Activated naive CD8-positive, alpha-beta T cell treated with anti-CD3 and anti-CD28 coated beads, Interleukin-2, amount 10 ng/mL, durations not matched to agents 7 days and 5 days (primary cell): Measurements from ENCODE around the gene FTSJ3. TPM values are rescaled to one million over a fixed set of nuclear protein-coding genes. Genes with fewer than 3 reads are reported as not detected.

Experiments
- ATAC-seq: fragments of 150-1000 bp; cut with Tn5 transposase; one replicate; pipeline ENCODE4 v1.10.0; 2021; ENCODE audit warnings: low read depth, moderate library complexity
- POLR2A ChIA-PET: fragments of 350-600 bp; sonication (Branson Sonifier 250); formaldehyde crosslinking; loops from one replicate; lab custom pipeline; 2021; ENCODE audit warnings: antibody characterized with exemption; lab: Charles Lee
- DNase-seq: peaks from one replicate; pipeline ENCODE4 v3.0.0; 2021
- H3K27ac Mint-ChIP-seq: one replicate; pipeline ENCODE4 v1.8.0; 2022; ENCODE audit warnings: mild to moderate bottlenecking, mixed read lengths
- H3K27me3 Mint-ChIP-seq: one replicate; pipeline ENCODE4 v1.8.0; 2022; ENCODE audit warnings: mild to moderate bottlenecking, moderate library complexity, mixed read lengths
- H3K36me3 Mint-ChIP-seq: one replicate; pipeline ENCODE4 v1.8.0; 2021; ENCODE audit warnings: mild to moderate bottlenecking, mixed read lengths
- H3K4me1 Mint-ChIP-seq: one replicate; pipeline ENCODE4 v1.8.0; 2021; ENCODE audit warnings: mixed read lengths
- H3K4me3 Mint-ChIP-seq: one replicate; pipeline ENCODE4 v1.8.0; 2022; ENCODE audit warnings: mild to moderate bottlenecking, moderate library complexity, mixed read lengths
- H3K9me3 Mint-ChIP-seq: one replicate; pipeline ENCODE4 v1.8.0; 2021; ENCODE audit warnings: mixed read lengths
- total RNA-seq, 2 experiments: library from RNA; stranded (reverse); gene quantifications; one replicate each; pipeline ENCODE4 v1.2.3, GENCODE V29; 2021

FTSJ3 gene
- total RNA-seq, 2 experiments from 2014 or later: 56.7 to 58.6 TPM

DNA sequence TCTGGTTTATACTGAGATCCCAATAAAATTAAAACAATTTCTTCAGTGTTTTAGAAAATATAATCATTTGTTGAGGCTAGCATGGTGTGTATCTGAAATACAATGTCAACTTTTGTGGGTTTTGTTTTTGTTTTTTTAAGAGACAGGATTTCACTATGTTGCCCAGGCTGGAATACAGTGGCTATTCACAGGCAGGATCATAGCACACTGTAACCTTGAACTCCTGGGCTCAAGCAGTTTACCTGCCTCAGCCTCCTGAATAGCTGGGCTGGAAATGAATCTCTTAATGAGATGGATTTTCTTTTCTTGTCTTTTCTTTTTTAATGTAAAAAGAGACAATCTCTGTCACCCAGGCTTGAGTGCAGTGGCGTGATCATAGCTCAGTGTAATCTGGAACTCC, 41.3 kb downstream of the FTSJ3 start:
- Mint-ChIP-seq H3K4me1 (peaks cover 19% of the 10 kb centered on the region), H3K27ac (no peak overlapping the region), H3K27me3 (no peaks in the 10 kb centered on the region), H3K36me3 (peaks cover 18% of the 10 kb centered on the region), H3K9me3 (no peaks in the 10 kb centered on the region), H3K4me3 (no peak overlapping the region)
- no peak for DNase-seq
- POLR2A ChIA-PET: interaction anchor here (1.4 kb wide), 1 partner anchor 12 kb away, joined by 5 read pairs; the partner anchor contains the start of genes CCDC47 and DDX42
- ATAC-seq: no peak

DNA sequence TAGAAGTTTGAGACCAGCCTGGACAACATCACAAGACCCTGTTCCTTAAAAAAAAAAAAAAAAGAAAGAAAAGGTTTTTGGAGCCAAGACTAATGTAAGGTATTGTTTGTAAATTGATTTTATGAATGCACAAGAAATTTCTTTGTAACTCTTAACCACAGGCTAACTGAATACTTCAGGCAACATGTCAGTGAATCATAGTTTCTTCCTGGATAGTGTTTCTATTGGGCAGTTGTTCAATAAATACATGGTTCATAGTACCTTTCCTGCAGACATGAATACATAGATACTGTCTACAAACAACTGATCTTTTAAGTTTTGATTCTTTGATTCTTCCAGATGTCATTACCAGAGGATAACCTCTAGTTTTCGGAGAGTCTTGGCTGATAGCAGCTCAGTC, 41.9 kb downstream of the FTSJ3 start:
- H3K27ac Mint-ChIP-seq: no peak overlapping the region

DNA sequence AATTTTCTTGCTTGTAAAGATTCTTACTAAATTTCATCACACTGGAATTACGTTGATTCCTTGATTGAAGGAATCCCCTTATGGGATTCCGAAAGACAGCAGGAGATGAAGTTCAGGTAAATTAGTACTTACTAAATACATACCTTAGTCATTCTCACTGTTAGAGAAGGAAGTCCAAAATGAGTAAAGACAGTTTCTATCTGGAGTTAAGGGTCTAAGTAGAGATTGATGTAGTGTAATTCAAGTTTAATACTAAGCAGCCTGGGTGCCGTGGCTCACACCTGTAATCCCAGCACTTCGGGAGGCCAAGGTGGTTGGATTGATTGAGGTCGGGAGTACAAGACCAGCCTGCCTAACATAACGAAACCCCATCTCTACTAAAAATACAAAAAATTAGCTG, 43.9 kb downstream of the FTSJ3 start:
- H3K27ac Mint-ChIP-seq: no peak overlapping the region
- H3K36me3 Mint-ChIP-seq: peaks cover 23% of the 10 kb centered on the region
- no peaks in the 10 kb centered on the region for H3K9me3 Mint-ChIP-seq
- no peak overlapping the region for H3K4me3 Mint-ChIP-seq
- POLR2A ChIA-PET: interaction anchor here (1.2 to 3.1 kb wide), 2 partner anchors 8 to 10 kb away, joined by 3 to 18 read pairs; partner anchors contain the start of genes CCDC47 and DDX42
- H3K4me1 Mint-ChIP-seq: peaks cover 31% of the 10 kb centered on the region
- DNase-seq (no peak), ATAC-seq (no peak)
- no peaks in the 10 kb centered on the region for H3K27me3 Mint-ChIP-seq

More for the DNA sequence above, 41.9 kb downstream of the FTSJ3 start:
- no peaks in the 10 kb centered on the region for H3K9me3 Mint-ChIP-seq
- ATAC-seq (no peak), DNase-seq (no peak)
- peaks cover 18% of the 10 kb centered on the region for H3K36me3 Mint-ChIP-seq
- no peak overlapping the region for H3K4me3 Mint-ChIP-seq
- POLR2A ChIA-PET: interaction anchor here (1.4 kb wide), 1 partner anchor 12 kb away, joined by 5 read pairs; the partner anchor contains the start of genes CCDC47 and DDX42
- H3K4me1 Mint-ChIP-seq: peaks cover 20% of the 10 kb centered on the region
- H3K27me3 Mint-ChIP-seq: no peaks in the 10 kb centered on the region

DNA sequence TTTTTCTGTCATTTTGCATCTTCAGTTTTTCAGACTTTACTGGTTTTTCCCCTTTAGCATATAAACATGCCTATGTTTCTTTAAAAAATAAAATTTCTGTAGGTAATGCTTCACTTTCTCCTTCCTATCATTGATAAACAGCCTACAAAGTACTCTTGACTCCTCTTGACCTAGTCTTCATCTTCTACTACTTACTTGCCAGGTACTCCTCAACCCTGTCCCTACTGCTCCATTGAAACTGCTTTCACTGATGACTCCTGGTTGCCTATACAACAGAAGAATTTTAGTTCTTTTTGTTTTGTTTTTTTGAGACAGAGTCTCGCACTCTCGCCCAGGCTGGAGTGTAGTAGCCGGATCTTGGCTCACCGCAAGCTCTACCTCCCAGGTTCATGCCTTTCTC, 46.5 kb downstream of the FTSJ3 start:
- POLR2A ChIA-PET: no interaction called here
- DNase-seq: no peak
- no peak overlapping the region for H3K4me3 Mint-ChIP-seq
- H3K27me3 Mint-ChIP-seq: no peaks in the 10 kb centered on the region
- H3K36me3 Mint-ChIP-seq: peaks cover 24% of the 10 kb centered on the region
- H3K9me3 Mint-ChIP-seq: no peaks in the 10 kb centered on the region
- no peak overlapping the region for H3K27ac Mint-ChIP-seq
- no peak for ATAC-seq
- H3K4me1 Mint-ChIP-seq: peaks cover 45% of the 10 kb centered on the region

DNA sequence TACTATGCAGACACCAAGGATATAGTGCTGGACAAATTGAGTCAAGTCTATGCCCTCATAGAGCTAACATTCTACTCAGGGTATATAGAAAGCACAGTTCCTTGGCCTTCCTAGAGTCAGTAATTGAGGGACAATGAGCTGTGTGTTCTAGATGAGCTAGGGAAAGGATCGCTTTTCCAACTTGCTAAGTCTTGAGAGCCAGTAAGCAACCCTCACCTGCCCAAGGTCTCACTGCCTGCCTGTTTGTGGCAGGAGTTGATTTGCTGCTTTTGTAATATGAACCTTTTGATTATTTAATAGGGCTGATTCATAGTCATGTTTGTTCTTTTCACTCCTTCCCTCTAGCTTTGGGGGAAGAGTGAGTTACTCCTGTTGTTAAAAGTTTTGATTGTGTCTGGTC, 47.0 kb downstream of the FTSJ3 start:
- no peak for ATAC-seq
- POLR2A ChIA-PET: no interaction called here
- Mint-ChIP-seq H3K36me3 (peaks cover 22% of the 10 kb centered on the region), H3K9me3 (no peaks in the 10 kb centered on the region), H3K4me3 (no peak overlapping the region), H3K27ac (no peak overlapping the region), H3K4me1 (peaks cover 45% of the 10 kb centered on the region), H3K27me3 (no peaks in the 10 kb centered on the region)
- no peak for DNase-seq

DNA sequence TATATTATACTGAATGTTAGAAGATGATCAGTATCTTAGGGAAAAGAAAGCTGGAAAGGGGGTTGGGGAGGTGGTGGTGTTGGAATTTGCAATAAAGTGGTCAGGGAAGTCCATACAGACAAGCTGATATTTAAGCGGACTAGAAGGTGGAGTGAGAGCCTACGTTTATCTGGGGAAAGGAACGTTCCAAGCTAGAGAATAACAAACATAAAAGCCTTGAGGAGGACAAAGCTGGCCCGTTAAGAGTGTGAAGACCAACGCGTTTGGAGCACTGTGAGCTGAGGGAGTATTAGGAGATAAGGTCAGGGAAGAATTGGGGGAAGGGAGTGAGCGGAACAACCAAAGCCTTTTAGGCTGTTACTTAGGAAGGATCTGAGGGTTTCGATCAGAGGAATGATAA, 52.0 kb downstream of the FTSJ3 start:
- POLR2A ChIA-PET: interaction anchor here (0.6 to 5.1 kb wide), 9 partner anchors 8 to 78 kb away, joined by 3 to 64 read pairs (median 11); partner anchors contain the start of genes LIMD2 and SMARCD2
- H3K4me3 Mint-ChIP-seq: peak overlapping the region; percentile 91
- DNase-seq (no peak), ATAC-seq (no peak)
- H3K27ac Mint-ChIP-seq: peak overlapping the region; percentile 97
- H3K4me1 Mint-ChIP-seq: peaks cover 41% of the 10 kb centered on the region
- H3K27me3 Mint-ChIP-seq: no peaks in the 10 kb centered on the region
- peaks cover 25% of the 10 kb centered on the region for H3K36me3 Mint-ChIP-seq
- no peaks in the 10 kb centered on the region for H3K9me3 Mint-ChIP-seq

DNA sequence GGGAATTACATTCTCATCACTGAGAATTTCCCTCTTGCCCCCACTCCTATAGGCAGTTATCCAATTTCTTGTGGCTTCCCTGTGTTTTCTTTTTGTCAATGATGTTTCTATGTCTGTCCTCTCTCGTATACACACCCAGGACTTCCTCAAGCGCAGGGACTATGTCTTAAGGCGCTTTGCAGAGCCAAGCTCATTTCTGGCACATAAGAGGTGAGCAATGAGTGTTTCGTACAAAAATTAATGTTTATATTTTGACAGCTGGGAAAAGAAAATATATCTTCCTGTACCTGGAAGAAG, 52.5 kb downstream of the FTSJ3 start:
- no peak for DNase-seq

DNA sequence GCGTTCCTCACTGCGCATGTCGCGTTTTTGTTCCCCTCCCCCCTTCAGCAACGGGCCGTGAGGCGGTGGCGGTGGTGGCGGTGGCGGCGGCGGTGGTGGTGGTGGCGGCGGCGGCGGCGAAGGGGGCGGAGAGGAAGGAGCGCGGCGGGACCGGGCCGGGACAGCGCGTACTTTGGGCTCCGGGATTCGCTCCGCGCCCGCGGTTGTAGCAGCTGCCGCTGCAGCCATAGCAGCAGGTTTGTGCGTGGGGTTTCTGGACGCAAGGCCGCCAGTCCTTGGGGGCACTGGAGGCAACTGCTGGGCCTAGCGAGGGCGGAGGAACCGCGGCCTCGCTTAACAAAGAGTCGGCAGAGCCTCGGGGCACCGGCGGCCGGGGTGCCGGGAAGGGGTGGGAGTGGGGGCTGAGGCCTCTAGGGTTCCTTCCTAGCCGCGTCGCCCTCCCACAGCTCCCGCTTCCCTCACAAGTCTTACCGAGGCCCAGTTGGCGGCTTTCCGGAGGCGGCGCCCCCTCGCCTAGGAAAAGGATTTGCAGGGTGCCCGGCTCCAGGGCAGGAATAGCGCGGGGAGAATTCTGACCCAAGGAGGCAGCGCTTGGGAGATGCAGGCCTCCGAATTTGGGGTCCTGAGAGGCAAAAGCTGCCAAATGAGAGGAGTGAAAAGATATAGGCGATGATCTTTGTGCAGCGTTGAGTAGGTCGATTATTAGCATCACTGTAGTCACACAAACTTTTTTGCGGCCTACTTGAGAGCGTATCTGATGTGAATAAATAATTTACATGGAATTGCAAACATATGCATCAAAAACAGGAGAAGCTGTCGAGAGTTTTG, 53.1 kb downstream of the FTSJ3 start, which contains the start of gene DDX42:
Gene DDX42 (plus strand): TSS at position 30 of the 828 bp plus-strand sequence. CDS start 12,880 bp downstream, outside the sequence.
- peak; percentile 2 for ATAC-seq
- Mint-ChIP-seq H3K4me1 (peaks cover 37% of the 10 kb centered on the region), H3K27me3 (no peaks in the 10 kb centered on the region), H3K27ac (peak within 1 kb of the TSS; percentile 97), H3K9me3 (no peaks in the 10 kb centered on the region), H3K36me3 (peaks cover 23% of the 10 kb centered on the region), H3K4me3 (peak within 1 kb of the TSS; percentile 91)
- DNase-seq: peak; percentile 89
- POLR2A ChIA-PET: interaction anchor here (0.6 to 5.1 kb wide), 29 partner anchors 9 to 371 kb away, joined by 3 to 64 read pairs (median 5); partner anchors contain the start of genes FTSJ3, LIMD2, MAP3K3 and PSMC5

More for the DNA sequence above, 52.5 kb downstream of the FTSJ3 start:
- no peaks in the 10 kb centered on the region for H3K9me3 Mint-ChIP-seq
- H3K36me3 Mint-ChIP-seq: peaks cover 26% of the 10 kb centered on the region
- ATAC-seq: no peak
- POLR2A ChIA-PET: interaction anchor here (0.8 to 5.1 kb wide), 10 partner anchors 8 to 78 kb away, joined by 3 to 64 read pairs (median 10); partner anchors contain the start of genes LIMD2 and SMARCD2
- H3K4me3 Mint-ChIP-seq: peak overlapping the region; percentile 91
- peak overlapping the region; percentile 97 for H3K27ac Mint-ChIP-seq
- peaks cover 41% of the 10 kb centered on the region for H3K4me1 Mint-ChIP-seq
- H3K27me3 Mint-ChIP-seq: no peaks in the 10 kb centered on the region

DNA sequence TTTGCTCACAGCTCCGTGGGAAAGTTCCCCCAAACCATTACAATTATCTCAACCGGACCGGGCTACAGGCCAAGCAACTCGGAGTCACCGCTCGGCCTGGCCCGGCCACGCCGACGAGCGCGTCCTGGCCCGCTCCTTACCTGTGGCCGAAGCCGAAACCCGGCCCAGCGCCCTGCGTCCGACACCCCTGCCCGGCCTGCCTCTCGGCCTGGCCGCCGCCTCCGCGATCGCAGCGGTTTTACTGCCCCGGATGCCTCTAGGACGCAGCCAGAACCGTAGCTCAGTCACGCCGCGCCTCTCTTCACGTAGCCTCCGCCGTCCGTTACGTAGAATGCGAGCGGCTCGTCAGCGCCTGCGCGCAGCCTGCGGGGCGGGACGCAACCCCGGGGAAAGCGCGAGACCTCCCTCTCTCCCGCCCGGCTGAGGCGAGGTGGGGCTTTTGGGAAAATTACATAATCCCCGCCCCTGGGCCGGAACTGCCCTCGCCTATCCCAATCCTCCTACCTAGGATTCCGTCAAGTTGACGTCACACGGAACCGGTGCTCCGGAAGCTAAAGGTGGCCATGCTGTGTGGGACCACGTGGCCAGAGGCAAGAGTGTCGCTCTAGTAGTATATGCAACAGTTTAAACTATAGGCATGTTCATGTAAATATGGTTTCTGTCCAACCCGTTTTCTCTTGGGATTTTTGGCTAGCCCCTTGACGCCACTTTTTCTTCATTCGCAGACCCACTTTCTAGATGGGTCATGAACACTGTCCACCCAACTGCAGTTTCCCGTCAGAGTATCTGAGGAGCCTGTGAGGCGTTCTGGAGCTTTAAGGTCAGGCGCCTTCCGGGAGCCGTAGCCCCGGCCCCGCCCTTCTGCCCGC, 54.0 kb downstream of the FTSJ3 start, which contains the start of gene CCDC47:
Gene CCDC47 (minus strand): TSS at position 326 of the 869 bp plus-strand sequence. CDS start 7,422 bp downstream, outside the sequence.
- H3K27ac Mint-ChIP-seq: peak within 1 kb of the TSS; percentile 97
- no peaks in the 10 kb centered on the region for H3K27me3 Mint-ChIP-seq
- peak within 1 kb of the TSS; percentile 91 for H3K4me3 Mint-ChIP-seq
- H3K9me3 Mint-ChIP-seq: no peaks in the 10 kb centered on the region
- peaks cover 33% of the 10 kb centered on the region for H3K4me1 Mint-ChIP-seq
- POLR2A ChIA-PET: interaction anchor here (0.6 to 5.1 kb wide), 29 partner anchors 10 to 372 kb away, joined by 3 to 64 read pairs (median 5); partner anchors contain the start of genes FTSJ3, LIMD2, MAP3K3 and PSMC5
- H3K36me3 Mint-ChIP-seq: peaks cover 24% of the 10 kb centered on the region
- peak; percentile 97 for DNase-seq
- ATAC-seq: peak; percentile 87

DNA sequence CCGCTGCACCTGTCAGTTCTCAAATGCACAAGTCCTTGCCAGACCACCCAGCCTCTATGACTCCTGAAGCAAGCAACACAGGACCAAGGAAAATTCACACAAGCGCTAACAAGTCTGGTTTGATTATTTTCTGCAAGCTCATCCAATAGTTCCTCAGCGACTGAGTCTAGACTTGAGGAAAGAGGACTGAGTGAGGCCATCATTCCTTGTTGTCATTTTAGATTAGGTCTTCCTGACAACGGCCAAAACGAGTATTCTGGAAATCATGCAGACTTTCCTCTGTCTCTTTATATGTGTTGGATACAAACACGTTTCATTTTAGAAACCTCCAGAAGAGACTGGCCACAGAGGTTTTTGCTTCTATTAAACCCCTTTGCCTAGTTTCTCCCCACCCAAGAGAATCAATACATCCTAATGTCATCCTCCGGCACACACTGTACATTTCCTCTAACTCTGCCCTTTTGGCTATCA, 54.6 kb downstream of the FTSJ3 start:
- Mint-ChIP-seq H3K27ac (peak overlapping the region; percentile 97), H3K4me3 (peak overlapping the region; percentile 91), H3K4me1 (peaks cover 29% of the 10 kb centered on the region), H3K36me3 (peaks cover 23% of the 10 kb centered on the region), H3K9me3 (no peaks in the 10 kb centered on the region), H3K27me3 (no peaks in the 10 kb centered on the region)
- DNase-seq: no peak
- POLR2A ChIA-PET: interaction anchor here (1.1 to 5.1 kb wide), 20 partner anchors 9 to 373 kb away, joined by 4 to 64 read pairs (median 7); partner anchors contain the start of genes FTSJ3, LIMD2, MAP3K3 and PSMC5
- no peak for ATAC-seq
